ENCODE results near the gene AIP.

DNA sequence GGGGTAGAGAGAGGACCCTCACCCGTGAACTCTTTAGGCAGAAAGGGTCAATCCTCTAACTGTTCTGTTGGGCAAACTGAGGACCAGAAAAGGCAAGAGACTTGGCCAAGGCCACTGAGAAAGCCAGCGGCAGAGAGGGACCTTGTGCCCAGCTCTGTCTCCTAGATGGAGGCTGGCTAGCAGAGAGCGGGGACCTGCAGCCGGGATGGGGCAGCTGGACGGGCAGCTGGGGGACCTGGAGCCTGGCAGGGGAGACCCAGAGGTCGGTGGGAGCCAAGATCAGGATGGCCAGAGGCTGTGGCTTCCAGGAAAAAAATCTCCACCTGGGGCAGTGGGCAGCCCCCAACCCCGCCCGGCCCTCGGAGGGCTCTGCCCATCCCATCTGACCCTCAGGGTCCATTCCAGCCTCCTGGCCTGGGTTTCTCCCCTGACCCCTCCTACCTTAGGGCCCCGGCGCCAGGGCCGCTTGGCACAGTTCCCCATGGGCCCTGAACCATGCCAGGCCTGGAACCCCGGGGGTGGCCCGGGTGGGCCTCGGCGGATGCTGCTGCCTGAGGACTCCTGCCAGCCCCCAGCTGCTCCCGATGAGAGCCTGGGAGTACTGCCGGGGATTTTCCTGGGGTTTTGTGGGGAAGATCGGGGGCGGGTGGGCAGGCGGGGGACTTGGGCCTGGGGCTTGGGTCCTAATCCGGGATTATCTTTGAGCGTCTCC, 40.2 kb downstream of the AIP start, which contains the start of gene CABP2:
- no peak for TF ChIP-seq CTCF (IDR thresholded peaks at IDR 0.05 in 2 of 3, conservative IDR thresholded peaks at IDR 0.05 in 1 of 3; ENCODE audit: borderline replicate concordance in 1 of 3, insufficient read depth in 1 of 3, low read depth in 2 of 3, low read length in 2 of 3)
- TF ChIP-seq SIN3A (IDR thresholded peaks at IDR 0.05; ENCODE audit: low read depth), result no peak
- no peak for TF ChIP-seq ATF3 (IDR thresholded peaks at IDR 0.05)
- no peak for TF ChIP-seq EZH2 (IDR thresholded peaks at IDR 0.05)
- no peak for TF ChIP-seq ZBTB33 (IDR thresholded peaks at IDR 0.05; ENCODE audit: extremely low read depth, insufficient replicate concordance, low read length)

Measured in HCT116 (cell line).